Hepatocyte (in vitro differentiated cells): ENCODE results near the gene YTHDC2. TPM values are rescaled to one million over a fixed set of nuclear protein-coding genes. Genes with fewer than 3 reads are reported as not detected.

Source experiments
- DNase-seq: peaks from one replicate; pipeline ENCODE4 v3.0.0-alpha.2; 2016; ENCODE audit warnings: low spot score
- H2AFZ ChIP-seq: fragments of 200-600 bp; sonication (generic); 2 replicates; pipeline ENCODE4 v1.6.0; 2016; ENCODE audit warnings: antibody characterized with exemption, mild to moderate bottlenecking
- H3K27ac ChIP-seq: fragments of 200-600 bp; sonication (generic); 2 replicates; pipeline ENCODE4 v1.5.1; 2016; ENCODE audit warnings: mild to moderate bottlenecking
- H3K27me3 ChIP-seq: fragments of 200-600 bp; sonication (generic); 2 replicates; pipeline ENCODE4 v1.6.1; 2016
- H3K36me3 ChIP-seq: fragments of 200-600 bp; sonication (generic); replicated peaks from 2 replicates; pipeline ENCODE4 v1.5.1; 2016; ENCODE audit warnings: low read depth; ENCODE audit not compliant: insufficient read depth
- H3K4me1 ChIP-seq: fragments of 200-600 bp; sonication (generic); 2 replicates; pipeline ENCODE4 v1.5.1; 2016; ENCODE audit warnings: mild to moderate bottlenecking, moderate library complexity; ENCODE audit not compliant: insufficient read depth
- H3K4me2 ChIP-seq: fragments of 200-600 bp; sonication (generic); 2 replicates; pipeline ENCODE4 v1.6.0; 2016
- H3K4me3 ChIP-seq: fragments of 200-600 bp; sonication (generic); 2 replicates; pipeline ENCODE4 v1.5.1; 2016; ENCODE audit warnings: mild to moderate bottlenecking
- H3K79me2 ChIP-seq: fragments of 200-600 bp; sonication (generic); 2 replicates; pipeline ENCODE4 v1.6.0; 2017; ENCODE audit warnings: mild to moderate bottlenecking
- H3K9me2 ChIP-seq: fragments of 200-600 bp; sonication (generic); replicated peaks from 2 replicates; pipeline ENCODE4 v1.6.0; 2017; ENCODE audit warnings: mild to moderate bottlenecking; ENCODE audit not compliant: insufficient read depth
- H3K9me3 ChIP-seq: fragments of 200-600 bp; sonication (generic); 2 replicates; pipeline ENCODE4 v1.5.1; 2016; ENCODE audit warnings: low read depth, mild to moderate bottlenecking
- H4K20me1 ChIP-seq: fragments of 200-600 bp; sonication (generic); 2 replicates; pipeline ENCODE4 v1.6.0; 2016; ENCODE audit warnings: mild to moderate bottlenecking; ENCODE audit not compliant: insufficient read depth, poor library complexity, severe bottlenecking
- CTCF ChIP-seq: fragments of 200-600 bp; sonication (generic); IDR thresholded peaks from 2 replicates; pipeline ENCODE4 v1.5.1; 2016; ENCODE audit warnings: antibody characterized with exemption, mild to moderate bottlenecking; ENCODE audit not compliant: poor library complexity
- EZH2 ChIP-seq: fragments of 200-600 bp; sonication (generic); IDR thresholded peaks from 2 replicates; pipeline ENCODE4 v1.6.1; 2016; ENCODE audit warnings: antibody characterized with exemption, mild to moderate bottlenecking, borderline replicate concordance
- EZH2phosphoT487 ChIP-seq: fragments of 200-600 bp; sonication (generic); IDR thresholded peaks from one replicate; pipeline ENCODE4 v1.6.1; 2018; ENCODE audit warnings: antibody characterized with exemption, mild to moderate bottlenecking, low read depth, moderate library complexity; ENCODE audit not compliant: unreplicated experiment, severe bottlenecking
- WGBS: methylation state at CpG from one replicate; pipeline ENCODE4 v1.1.6; 2016; ENCODE audit warnings: low lambda C conversion rate; ENCODE audit errors: missing lambda C conversion rate; 5-methylcytosine and 5-hydroxymethylcytosine counted together
- polyA plus RNA-seq: library from polyadenylated mRNA; unstranded; fragments of >200 nt; fragmentation: Nextera tagmentation; extraction: Ambion mirVana; gene quantifications from 2 replicates; pipeline ENCODE4 v1.2.1, GENCODE V29; 2016
- total RNA-seq: library from RNA; depleted of rRNA; stranded (reverse); fragments of >200 nt; gene quantifications from 2 replicates; pipeline ENCODE4 v1.2.3, GENCODE V29; 2014

YTHDC2 gene
- total and polyA plus RNA-seq, 2 experiments from 2014 or later, result 9.1 to 26.3 TPM

- Histone ChIP-seq H3K4me2 (no peak overlapping the region), H3K27ac (no peak overlapping the region), H3K36me3 (peaks cover 5% of the 10 kb centered on the region), H3K4me1 (no peaks in the 10 kb centered on the region), H3K9me2 (no peaks in the 10 kb centered on the region), H3K79me2 (peaks cover 35% of the 10 kb centered on the region), H4K20me1 (no peaks in the 10 kb centered on the region), H2AFZ (no peak overlapping the region), H3K27me3 (no peaks in the 10 kb centered on the region), H3K9me3 (peaks cover 7% of the 10 kb centered on the region), H3K4me3 (no peak overlapping the region)
- TF ChIP-seq CTCF (no peak), EZH2 (no peak), EZH2phosphoT487 (no peak)
- WGBS, result 97% methylated on average over 5 of the region's 5 CpGs
- DNase-seq, result no peak
Observed at GRCh38 chr5:113527746-113528145, 14.3 kb downstream of the YTHDC2 start.

- no peak overlapping the region for H3K4me3 ChIP-seq
- no peak overlapping the region for H2AFZ ChIP-seq
- no peak for TF ChIP-seq CTCF
- no peak for TF ChIP-seq EZH2phosphoT487
- no peak for TF ChIP-seq EZH2
- no peaks in the 10 kb centered on the region for H4K20me1 ChIP-seq
- peaks cover 5% of the 10 kb centered on the region for H3K36me3 ChIP-seq
- no peaks in the 10 kb centered on the region for H3K27me3 ChIP-seq
- no peak for DNase-seq
- no peak overlapping the region for H3K27ac ChIP-seq
- H3K4me2 ChIP-seq, result no peak overlapping the region
- WGBS, result 96% methylated on average over 2 of the region's 2 CpGs
- H3K4me1 ChIP-seq, result no peaks in the 10 kb centered on the region
- peaks cover 7% of the 10 kb centered on the region for H3K9me3 ChIP-seq
- no peaks in the 10 kb centered on the region for H3K9me2 ChIP-seq
- H3K79me2 ChIP-seq, result peaks cover 8% of the 10 kb centered on the region
Observed at GRCh38 chr5:113531481-113532159, 18.1 kb downstream of the YTHDC2 start.

- no peaks in the 10 kb centered on the region for H3K27me3 ChIP-seq
- H4K20me1 ChIP-seq, result no peaks in the 10 kb centered on the region
- H3K4me3 ChIP-seq, result no peak overlapping the region
- H2AFZ ChIP-seq, result no peak overlapping the region
- DNase-seq, result no peak
- H3K9me3 ChIP-seq, result no peaks in the 10 kb centered on the region
- no peak overlapping the region for H3K4me2 ChIP-seq
- 93% methylated on average over 2 of the region's 2 CpGs for WGBS
- H3K9me2 ChIP-seq, result no peaks in the 10 kb centered on the region
- H3K4me1 ChIP-seq, result no peaks in the 10 kb centered on the region
- no peak overlapping the region for H3K27ac ChIP-seq
- no peak for TF ChIP-seq EZH2phosphoT487
- no peak for TF ChIP-seq EZH2
- no peak for TF ChIP-seq CTCF
- no peaks in the 10 kb centered on the region for H3K36me3 ChIP-seq
- no peaks in the 10 kb centered on the region for H3K79me2 ChIP-seq
Observed at GRCh38 chr5:113538313-113538712, 24.8 kb downstream of the YTHDC2 start.
